GM12878 (cell line): ENCODE results near the gene NPR3.

Source experiments
- BACH1 ChIP-seq: fragments of 450-650 bp; IDR thresholded peaks from 2 replicates; pipeline ENCODE4 v1.6.1; 2017; ENCODE audit warnings: mild to moderate bottlenecking, borderline replicate concordance
- CBX5 ChIP-seq: sonication (generic); IDR thresholded peaks from 2 replicates; pipeline ENCODE4 v1.6.1; 2016; ENCODE audit warnings: low read depth, moderate library complexity, mild to moderate bottlenecking, inconsistent platforms
- CTCF ChIP-seq, 3 experiments: IDR thresholded peaks in 2 of 3; conservative IDR thresholded peaks in 1 of 3; 2 replicates each; pipeline ENCODE4 v1.5.1; 2011; ENCODE audit warnings: low read depth in 3 of 3, low read length in 3 of 3, mild to moderate bottlenecking in 3 of 3, control low read depth in 2 of 3, moderate library complexity in 2 of 3, inconsistent platforms in 1 of 3, mixed read lengths in 1 of 3; ENCODE audit not compliant: control insufficient read depth in 2 of 3, insufficient read depth in 1 of 3; ENCODE audit errors: extremely low read depth in 1 of 3
- EP300 ChIP-seq, 2 experiments: fragments of 150-350 bp in 1 of 2; IDR thresholded peaks; 2 replicates each; pipeline ENCODE4 v1.6.1; 2011 to 2012; ENCODE audit warnings: low read depth in 2 of 2, low read length in 2 of 2, borderline replicate concordance in 1 of 2, improper control_type of control experiment in 1 of 2, inconsistent platforms in 1 of 2; ENCODE audit not compliant: control insufficient read depth in 1 of 2
- EZH2 ChIP-seq: IDR thresholded peaks from 2 replicates; pipeline ENCODE4 v1.6.1; 2012; ENCODE audit warnings: low read depth, mild to moderate bottlenecking, control low read depth, inconsistent platforms, low read length, borderline replicate concordance; ENCODE audit not compliant: control insufficient read depth
- FOS ChIP-seq: IDR thresholded peaks from 3 replicates; pipeline ENCODE4 v1.6.1; 2011; ENCODE audit warnings: borderline replicate concordance; ENCODE audit not compliant: insufficient read length; ENCODE audit errors: extremely low read depth
- IKZF2 ChIP-seq, 2 experiments: fragments of 450-650 bp; IDR thresholded peaks; 2 replicates each; pipeline ENCODE4 v1.6.1; 2017; ENCODE audit warnings: mild to moderate bottlenecking in 2 of 2, moderate library complexity in 2 of 2
- MYC ChIP-seq: IDR thresholded peaks from 2 replicates; pipeline ENCODE4 v1.6.1; 2011; ENCODE audit warnings: mild to moderate bottlenecking, low read length, moderate library complexity, inconsistent platforms; ENCODE audit not compliant: insufficient read depth, insufficient replicate concordance, insufficient read length, severe bottlenecking
- POLR2A ChIP-seq: IDR thresholded peaks from 2 replicates; pipeline ENCODE4 v1.6.1; 2011; ENCODE audit warnings: low read depth, mild to moderate bottlenecking, low read length
- RAD21 ChIP-seq: IDR thresholded peaks from 2 replicates; pipeline ENCODE4 v1.6.1; 2011; ENCODE audit warnings: mild to moderate bottlenecking, low read depth, low read length, moderate library complexity; ENCODE audit not compliant: insufficient read depth
- SIN3A ChIP-seq: IDR thresholded peaks from 2 replicates; pipeline ENCODE4 v1.6.1; 2012; ENCODE audit warnings: low read depth, low read length, improper control_type of control experiment
- WRNIP1 ChIP-seq: IDR thresholded peaks from 2 replicates; pipeline ENCODE4 v1.6.1; 2011; ENCODE audit warnings: low read depth, low read length, improper control_type of control experiment, borderline replicate concordance
- YY1 ChIP-seq: IDR thresholded peaks from 2 replicates; pipeline ENCODE4 v1.6.1; 2011; ENCODE audit warnings: low read depth, mild to moderate bottlenecking, low read length
- ZNF384 ChIP-seq: IDR thresholded peaks from 2 replicates; pipeline ENCODE4 v1.6.1; 2012; ENCODE audit warnings: low read depth, mild to moderate bottlenecking, low read length, improper control_type of control experiment, borderline replicate concordance

- TF ChIP-seq WRNIP1 = no peak
- TF ChIP-seq ZNF384 = no peak
- TF ChIP-seq RAD21 = no peak
- no peak for TF ChIP-seq SIN3A
- no peak for TF ChIP-seq MYC
- TF ChIP-seq EZH2 = no peak
- no peak for TF ChIP-seq IKZF2 (IDR thresholded peaks at IDR 0.05)
- TF ChIP-seq YY1 = no peak
- no peak for TF ChIP-seq FOS
- TF ChIP-seq CTCF (IDR thresholded peaks at IDR 0.05 in 2 of 3, conservative IDR thresholded peaks at IDR 0.05 in 1 of 3; ENCODE audit: control insufficient read depth in 2 of 3, extremely low read depth in 1 of 3, insufficient read depth in 1 of 3, low read depth in 3 of 3, low read length in 3 of 3) = no peak
- no peak for TF ChIP-seq CBX5
- TF ChIP-seq BACH1 = no peak
- no peak for TF ChIP-seq POLR2A
- no peak for TF ChIP-seq EP300 (IDR thresholded peaks at IDR 0.05; ENCODE audit: borderline replicate concordance in 1 of 2, control insufficient read depth in 1 of 2, low read depth in 2 of 2, low read length in 2 of 2)
Observed at GRCh38 chr5:32803656-32804055, 92.5 kb downstream of the NPR3 start.
